D721Med (cell line): ENCODE data around the gene PLA2G6.
"Not testable (repeated sequence)": the region's sequence is repeated elsewhere in the genome, so short reads cannot be mapped to it uniquely, and the experiment has no call there.

Source experiments
- DNase-seq: peaks from one replicate; pipeline ENCODE4 v3.0.0; 2011; ENCODE audit warnings: low spot score; ENCODE audit not compliant: insufficient read length
- FAIRE-seq: peaks from 2 replicates; lab custom pipeline; 2011; peaks lifted over from hg19 to GRCh38; lab: Jason Lieb, UNC
- CTCF ChIP-seq: IDR thresholded peaks from 2 replicates; pipeline ENCODE4 v1.5.1; 2012; ENCODE audit warnings: mild to moderate bottlenecking, control low read depth; ENCODE audit not compliant: insufficient read depth; ENCODE audit errors: missing control alignments

Gene PLA2G6

GRCh38 chr22:38151126-38151500 is 30.5 kb downstream of the PLA2G6 start:
- TF ChIP-seq CTCF: no peak
- DNase-seq: no peak
- no peak for FAIRE-seq

- FAIRE-seq: no peak
- no peak for DNase-seq
- TF ChIP-seq CTCF: no peak
These were observed 33.4 kb downstream of the PLA2G6 start for GRCh38 chr22:38148245-38148644.

GRCh38 chr22:38146166-38146565 is 35.5 kb downstream of the PLA2G6 start:
- not testable (repeated sequence) for DNase-seq, FAIRE-seq

- TF ChIP-seq CTCF: peak; percentile 21
- FAIRE-seq (no peak), DNase-seq (no peak)
These were observed 37.6 kb downstream of the PLA2G6 start for GRCh38 chr22:38144025-38144405.

GRCh38 chr22:38142606-38143005 is 39.0 kb downstream of the PLA2G6 start:
- FAIRE-seq (no peak), DNase-seq (no peak)
- no peak for TF ChIP-seq CTCF

GRCh38 chr22:38141217-38141973 is 40.2 kb downstream of the PLA2G6 start:
- FAIRE-seq (no peak), DNase-seq (no peak)
- no peak for TF ChIP-seq CTCF

GRCh38 chr22:38139901-38140300 is 41.7 kb downstream of the PLA2G6 start:
- DNase-seq: no peak
- no peak for TF ChIP-seq CTCF
- FAIRE-seq: no peak

GRCh38 chr22:38138961-38139360 is 42.7 kb downstream of the PLA2G6 start:
- no peak for FAIRE-seq
- no peak for TF ChIP-seq CTCF
- DNase-seq: no peak
